Skin epidermis (tissue), 12 donors: Measurements from ENCODE around the gene RNU7-1.

ENCODE experiments used
- H3K27ac ChIP-seq, 21 experiments: fragments of 200-600 bp; sonication (generic) in 11 of 21; one replicate each; pipeline ENCODE4 v1.5.0; 2020; ENCODE audit warnings: mild to moderate bottlenecking in 3 of 21, inconsistent platforms in 2 of 21, moderate library complexity in 2 of 21
- H3K4me3 ChIP-seq, 7 experiments: fragments of 200-600 bp; sonication (generic) in 2 of 7; one replicate each; pipeline ENCODE4 v1.5.0; 2020; ENCODE audit warnings: inconsistent platforms in 2 of 7, mild to moderate bottlenecking in 2 of 7, moderate library complexity in 1 of 7

RNU7-1 gene

DNA sequence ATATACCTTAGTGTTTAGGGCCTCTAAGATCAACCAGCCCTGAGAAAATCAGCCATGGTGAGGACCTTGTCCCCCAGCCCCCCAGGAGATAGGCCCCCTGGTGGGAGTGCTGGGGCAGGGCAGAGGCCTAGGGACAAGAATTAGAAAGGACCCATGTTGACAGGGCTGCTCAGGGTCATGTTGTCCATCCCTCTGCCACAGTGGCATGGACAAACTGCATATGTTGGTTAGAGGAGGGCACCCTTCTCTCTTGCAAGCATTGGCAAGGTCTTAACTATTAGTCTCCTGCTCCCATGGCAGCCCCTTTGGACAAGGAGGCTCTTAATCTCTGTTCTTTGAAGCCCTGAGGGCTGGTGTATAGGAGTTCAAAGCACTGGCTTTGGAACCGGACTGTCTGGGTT is 6.8 kb downstream of the RNU7-1 start:
- H3K4me3 ChIP-seq: peak overlapping the region in 1 of 7 experiments; percentile 45

DNA sequence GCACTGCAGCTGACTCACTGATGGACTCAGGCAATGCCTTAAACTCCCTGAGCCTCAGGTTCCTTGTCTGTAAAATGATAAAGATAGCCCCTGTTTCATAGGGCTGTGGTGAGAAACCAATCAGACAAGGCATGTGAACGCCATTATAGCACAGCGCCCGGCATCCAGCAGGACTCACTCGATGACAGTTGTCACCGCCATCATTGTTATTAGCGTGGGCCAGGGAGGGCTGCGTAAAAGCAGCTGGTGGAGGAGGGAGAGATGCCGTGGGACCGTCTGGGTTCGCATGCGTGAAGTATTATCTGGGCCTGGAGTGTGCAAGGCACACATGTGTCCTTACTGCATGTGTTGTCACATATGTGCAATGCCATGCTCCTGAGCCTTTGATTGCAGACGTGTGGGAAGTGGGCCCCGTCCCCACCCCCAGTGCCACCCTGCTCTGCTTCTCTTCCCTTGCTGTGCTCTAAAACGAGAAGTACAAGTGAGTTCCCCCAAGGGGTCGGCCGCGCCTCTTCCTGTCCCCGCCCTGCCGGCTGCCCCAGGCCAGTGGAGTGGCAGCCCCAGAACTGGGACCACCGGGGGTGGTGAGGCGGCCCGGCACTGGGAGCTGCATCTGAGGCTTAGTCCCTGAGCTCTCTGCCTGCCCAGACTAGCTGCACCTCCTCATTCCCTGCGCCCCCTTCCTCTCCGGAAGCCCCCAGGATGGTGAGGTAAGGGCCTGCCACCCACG is 7.4 kb downstream of the RNU7-1 start, which contains the start of gene PTPN6:
PTPN6 (plus strand) TSS at position 546 of the 730 bp plus-strand sequence; CDS start at position 703, 157 bp downstream.
- Histone ChIP-seq H3K4me3 (peak within 1 kb of the TSS; percentile 30 to 50 (median 45)), H3K27ac (peak within 1 kb of the TSS; percentile 28 to 99 (median 88))

More for the DNA sequence above, 6.8 kb downstream of the RNU7-1 start:
- peak overlapping the region in 15 of 21 experiments; percentile 48 to 99 (median 90) for H3K27ac ChIP-seq

DNA sequence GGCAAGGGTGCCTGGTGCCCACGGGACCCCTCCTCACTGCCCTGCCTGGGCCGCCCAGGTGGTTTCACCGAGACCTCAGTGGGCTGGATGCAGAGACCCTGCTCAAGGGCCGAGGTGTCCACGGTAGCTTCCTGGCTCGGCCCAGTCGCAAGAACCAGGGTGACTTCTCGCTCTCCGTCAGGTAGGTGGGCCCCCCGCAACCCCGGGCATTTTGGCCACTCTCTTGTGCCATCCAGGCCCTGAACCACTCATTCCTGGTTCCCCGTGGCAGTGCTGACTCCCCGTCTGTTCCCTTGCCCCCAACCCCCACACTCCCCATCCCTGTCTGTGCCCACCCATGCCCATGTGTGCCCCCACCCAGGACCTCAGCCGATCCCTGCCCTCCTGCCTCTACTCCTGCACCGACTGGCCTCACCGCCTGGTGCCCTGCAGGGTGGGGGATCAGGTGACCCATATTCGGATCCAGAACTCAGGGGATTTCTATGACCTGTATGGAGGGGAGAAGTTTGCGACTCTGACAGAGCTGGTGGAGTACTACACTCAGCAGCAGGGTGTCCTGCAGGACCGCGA is 8.0 kb downstream of the RNU7-1 start:
- H3K4me3 ChIP-seq: peak overlapping the region; percentile 30 to 50 (median 45)

GRCh38 chr12:6952121-6952862 is 8.7 kb downstream of the RNU7-1 start:
- peak overlapping the region in 20 of 21 experiments; percentile 23 to 99 (median 88) for H3K27ac ChIP-seq
- peak overlapping the region; percentile 30 to 50 (median 45) for H3K4me3 ChIP-seq

More for the DNA sequence above, 8.0 kb downstream of the RNU7-1 start:
- H3K27ac ChIP-seq: peak overlapping the region; percentile 28 to 99 (median 88)

- Histone ChIP-seq H3K27ac (peak overlapping the region in 19 of 21 experiments; percentile 65 to 99 (median 88)), H3K4me3 (peak overlapping the region; percentile 30 to 50 (median 45))
Measured at GRCh38 chr12:6952863-6953441, 9.3 kb downstream of the RNU7-1 start.

DNA sequence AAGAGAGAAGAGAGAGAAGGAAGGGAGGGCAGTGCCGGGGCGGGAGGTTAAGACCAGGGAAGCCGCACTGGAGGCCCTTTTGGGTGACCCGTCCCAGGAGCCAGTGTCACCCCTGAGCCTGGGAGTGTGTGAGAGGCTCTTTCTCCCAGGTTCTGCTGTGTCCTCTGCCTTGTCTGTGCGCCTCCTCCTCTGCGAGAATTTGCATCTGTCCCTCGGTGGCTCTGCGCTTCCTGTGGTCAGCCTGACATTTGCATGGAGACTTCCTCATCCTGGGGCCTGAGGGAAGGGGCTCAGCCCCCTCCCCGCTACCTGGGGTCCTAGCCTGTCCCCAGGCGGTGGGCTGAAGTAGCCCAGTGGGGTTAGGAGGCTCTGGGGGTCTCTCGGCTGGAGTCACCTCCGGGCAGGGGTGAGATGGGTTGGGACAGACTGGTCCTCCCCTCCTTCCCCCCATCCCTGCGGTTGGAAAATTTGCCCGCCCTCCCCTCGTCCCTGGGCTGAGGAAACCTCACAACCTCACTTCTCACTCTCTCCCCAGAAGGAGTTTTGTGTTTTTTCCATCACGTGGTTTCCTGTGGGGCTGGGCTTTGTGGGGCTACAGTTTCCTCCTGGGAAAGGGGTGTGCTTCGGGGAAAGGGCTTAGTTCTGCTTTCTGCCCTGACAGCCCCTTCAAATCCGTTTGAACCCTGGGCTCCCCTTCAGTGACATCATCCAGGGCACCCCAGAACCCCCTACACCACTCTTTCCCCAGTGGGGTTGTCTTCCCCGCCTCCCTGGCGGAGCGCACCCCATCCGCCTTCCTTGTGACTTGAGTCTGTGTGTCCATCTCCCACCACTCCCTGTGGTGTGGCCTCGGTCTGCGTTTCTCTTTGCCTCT is 10.1 kb downstream of the RNU7-1 start:
- Histone ChIP-seq H3K27ac (peak overlapping the region in 20 of 21 experiments; percentile 49 to 99 (median 88)), H3K4me3 (peak overlapping the region; percentile 30 to 50 (median 45))

- Histone ChIP-seq H3K27ac (peak overlapping the region in 19 of 21 experiments; percentile 28 to 99 (median 88)), H3K4me3 (peak overlapping the region in 4 of 7 experiments; percentile 8 to 48 (median 26))
Measured at GRCh38 chr12:6954316-6955107, 10.9 kb downstream of the RNU7-1 start.

GRCh38 chr12:6955108-6956020 is 11.7 kb downstream of the RNU7-1 start:
- H3K4me3 ChIP-seq: no peak overlapping the region
- peak overlapping the region in 15 of 21 experiments; percentile 19 to 99 (median 90) for H3K27ac ChIP-seq

GRCh38 chr12:6956021-6956727 is 12.6 kb downstream of the RNU7-1 start:
- H3K27ac ChIP-seq: peak overlapping the region in 12 of 21 experiments; percentile 32 to 98 (median 76)
- no peak overlapping the region for H3K4me3 ChIP-seq

DNA sequence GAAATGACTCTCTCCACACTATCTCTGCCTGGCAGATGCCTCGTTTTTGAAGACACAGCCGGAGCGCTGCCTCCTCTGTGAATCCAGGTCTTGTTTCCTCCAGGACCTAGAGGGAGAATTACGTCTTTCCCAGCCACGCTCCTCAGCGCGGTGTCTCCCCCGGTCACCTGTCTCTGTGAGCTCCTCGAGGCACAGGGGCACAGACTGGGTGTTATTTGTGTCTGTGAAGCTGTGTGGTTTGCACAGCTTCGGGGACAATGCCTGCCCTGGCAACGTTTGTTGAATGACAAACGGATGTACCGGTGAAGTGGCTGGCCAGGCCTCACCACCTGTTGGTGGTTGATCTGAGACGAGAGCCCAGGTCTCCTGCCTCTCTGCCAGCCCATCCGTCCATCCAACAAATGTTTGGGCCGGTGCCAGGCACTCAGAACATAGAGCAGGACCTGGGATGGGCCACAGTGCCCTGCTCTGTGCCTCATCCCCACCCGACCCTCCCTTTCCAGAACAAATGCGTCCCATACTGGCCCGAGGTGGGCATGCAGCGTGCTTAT is 13.6 kb downstream of the RNU7-1 start:
- Histone ChIP-seq H3K27ac (peak overlapping the region in 12 of 21 experiments; percentile 21 to 98 (median 70)), H3K4me3 (no peak overlapping the region)

DNA sequence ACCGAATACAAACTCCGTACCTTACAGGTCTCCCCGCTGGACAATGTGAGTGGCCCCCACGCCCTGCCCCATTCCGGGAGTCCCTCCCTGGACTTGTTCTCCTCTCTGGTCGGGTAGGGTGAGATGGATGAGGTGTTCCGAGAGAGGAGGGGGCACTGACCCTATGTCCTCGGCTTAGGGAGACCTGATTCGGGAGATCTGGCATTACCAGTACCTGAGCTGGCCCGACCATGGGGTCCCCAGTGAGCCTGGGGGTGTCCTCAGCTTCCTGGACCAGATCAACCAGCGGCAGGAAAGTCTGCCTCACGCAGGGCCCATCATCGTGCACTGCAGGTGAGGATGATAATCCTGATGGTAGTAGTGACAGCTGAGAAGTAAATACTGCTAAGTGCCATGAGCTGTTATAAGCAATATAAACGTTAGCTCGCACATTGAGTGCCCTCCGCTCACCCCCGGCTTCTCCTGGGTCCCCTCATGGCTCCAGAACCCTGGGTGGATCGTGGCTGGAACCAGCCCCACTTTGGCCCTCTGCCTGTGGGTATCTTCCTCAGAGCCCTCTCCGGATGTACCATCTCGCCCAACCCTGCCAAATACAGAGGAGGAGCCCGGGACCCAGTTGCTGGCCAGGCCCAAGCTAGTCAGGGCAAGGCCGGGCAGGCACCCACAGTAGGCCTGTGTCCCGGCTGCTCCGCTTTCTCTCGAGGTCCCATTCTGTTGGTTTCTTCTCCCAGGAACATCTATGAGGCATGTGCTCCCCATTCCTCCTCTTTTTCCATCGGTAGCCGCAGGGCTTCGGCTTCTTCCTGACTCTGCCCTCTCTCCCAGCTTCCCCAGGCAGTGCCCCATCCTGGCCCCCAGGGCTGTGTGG is 14.4 kb downstream of the RNU7-1 start:
- H3K27ac ChIP-seq: peak overlapping the region in 19 of 21 experiments; percentile 8 to 98 (median 69)
- no peak overlapping the region for H3K4me3 ChIP-seq

DNA sequence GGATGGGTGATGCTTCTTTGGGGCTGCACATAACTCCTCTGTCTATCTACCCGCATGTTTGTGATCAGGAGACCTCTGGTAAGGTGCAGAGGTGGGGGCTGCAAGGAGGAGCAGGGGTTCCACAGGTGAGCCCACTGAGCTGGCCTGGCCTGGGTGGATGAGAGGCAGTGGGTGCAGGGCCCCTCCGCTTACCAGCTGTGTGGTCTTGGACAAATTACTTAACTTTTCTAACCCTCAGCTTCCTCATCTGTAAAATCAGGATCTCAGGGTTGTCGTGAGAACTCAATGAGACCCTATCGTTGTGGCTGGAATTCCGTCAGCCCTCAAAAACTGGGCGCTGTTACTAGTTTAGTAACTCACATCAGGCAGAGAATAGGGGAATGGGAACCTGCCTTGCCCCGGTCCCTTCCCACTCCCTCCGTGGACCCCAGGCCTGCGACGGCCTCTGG is 15.0 kb downstream of the RNU7-1 start:
- Histone ChIP-seq H3K27ac (peak overlapping the region in 19 of 21 experiments; percentile 10 to 98 (median 69)), H3K4me3 (peak overlapping the region in 1 of 7 experiments; percentile 11)

GRCh38 chr12:6959058-6959804 is 15.6 kb downstream of the RNU7-1 start:
- peak overlapping the region in 2 of 7 experiments; percentile 11 to 15 for H3K4me3 ChIP-seq
- H3K27ac ChIP-seq: peak overlapping the region in 19 of 21 experiments; percentile 10 to 98 (median 69)
